Adrenal gland (tissue), 12 donors: Measurements from ENCODE around the gene VEZT. TPM values are rescaled to one million over a fixed set of nuclear protein-coding genes. Genes with fewer than 3 reads are reported as not detected.
"Not testable (repeated sequence)": the region's sequence is repeated elsewhere in the genome, so short reads cannot be mapped to it uniquely, and the experiment has no call there.

Experiments
- DNase-seq, 7 donors: peaks; one replicate each; pipeline ENCODE4 v3.0.0-alpha.2; 2019 to 2020
- H3K27ac ChIP-seq, 5 donors: fragments of 200-600 bp; sonication (generic) in 4 of 5; 1 replicate in 3 of 5; 2 replicates in 2 of 5; pipeline versions ENCODE4 v1.5.1 to v1.8.0; 2016 to 2020; ENCODE audit warnings: mild to moderate bottlenecking in 1 of 5
- H3K27me3 ChIP-seq: fragments of 200-600 bp; 2 replicates; pipeline ENCODE4 v1.8.0; 2021
- H3K36me3 ChIP-seq, 2 donors: fragments of 200-600 bp; replicated peaks in 1 of 2; 1 replicate in 1 of 2; 2 replicates in 1 of 2; pipeline versions ENCODE4 v1.5.1 to v1.8.0; 2018 to 2022
- H3K4me1 ChIP-seq, 2 donors: fragments of 200-600 bp; replicated peaks in 1 of 2; 1 replicate in 1 of 2; 2 replicates in 1 of 2; pipeline versions ENCODE4 v1.5.1 to v1.8.0; 2018 to 2021
- H3K4me3 ChIP-seq, 4 donors: fragments of 200-600 bp; sonication (generic) in 3 of 4; one replicate each; pipeline ENCODE4 v1.5.1; 2016 to 2018
- H3K9me3 ChIP-seq, 3 donors: fragments of 200-600 bp; sonication (generic) in 1 of 3; replicated peaks in 1 of 3; 1 replicate in 2 of 3; 2 replicates in 1 of 3; pipeline versions ENCODE4 v1.5.1 to v1.8.0; 2016 to 2021
- CTCF ChIP-seq, 6 experiments: fragments of 450-650 bp in 4 of 6; fragments of 200-600 bp in 2 of 6; sonication (generic) in 1 of 6; IDR thresholded peaks; 1 replicate in 5 of 6; 2 replicates in 1 of 6; pipeline versions ENCODE4 v1.5.1 to v1.8.0; 2016 to 2021; ENCODE audit warnings: antibody characterized with exemption in 6 of 6, mild to moderate bottlenecking in 2 of 6, moderate library complexity in 1 of 6
- POLR2A ChIP-seq, 2 donors: fragments of 450-650 bp; IDR thresholded peaks; one replicate each; pipeline ENCODE4 v1.6.1; 2017; ENCODE audit warnings: antibody characterized with exemption in 2 of 2, mild to moderate bottlenecking in 2 of 2, moderate library complexity in 1 of 2
- WGBS, 4 donors: extraction: QIAGEN DNeasy Blood & Tissue Kit in 2 of 4; methylation state at CpG; one replicate each; pipeline versions ENCODE4 v1.1.5 to v1.1.7; 2013 to 2017; 5-methylcytosine and 5-hydroxymethylcytosine counted together
- intact Hi-C, 2 donors: fragments of 100-400 bp; cut with DNase I; formaldehyde crosslinking; loops; one replicate each; pipeline versions ENCODE4 v1.14.1 to v1.15.0; 2022 to 2023
- polyA plus RNA-seq, 3 donors: library from polyadenylated mRNA; stranded (reverse); fragments of 200-250 nt in 2 of 3; fragments of 350-450 nt in 1 of 3; fragmentation: Illumina TruSeq in 1 of 3; extraction: RNeasy Lipid Tissue Mini Kit (QIAGEN cat#74804) in 1 of 3; gene quantifications; one replicate each; pipeline ENCODE4 v1.2.3, GENCODE V29; 2013 to 2014
- total RNA-seq, 9 donors: library from RNA; depleted of rRNA in 4 of 9; stranded (reverse); fragments of >200 nt in 4 of 9; fragments of 120-200 nt in 1 of 9; fragmentation: NEBNext Ultra II Directional in 1 of 9; extraction: Animal tissue kit (Norgen Biotek cat#: 25700) in 1 of 9; gene quantifications; one replicate each; pipeline versions ENCODE4 v1.1.0 to v1.2.4, GENCODE V29; 2013 to 2023
- donor health status: healthy with polysubstance abuse.
- donor health status: Bipolar disorder and iron deficiency.
- donor health status: DM: yes; HTN: yes; CAD: no.
- donor health status: DM: no; HTN: no; CAD: no.
- donor health status: DM: no; HTN: no; CAD: no.
- donor health status: DM: yes; HTN: yes; CAD: no.

Gene VEZT
- total and polyA plus RNA-seq, 12 donors, result 34.8 to 189 (median 88.3) TPM

DNA sequence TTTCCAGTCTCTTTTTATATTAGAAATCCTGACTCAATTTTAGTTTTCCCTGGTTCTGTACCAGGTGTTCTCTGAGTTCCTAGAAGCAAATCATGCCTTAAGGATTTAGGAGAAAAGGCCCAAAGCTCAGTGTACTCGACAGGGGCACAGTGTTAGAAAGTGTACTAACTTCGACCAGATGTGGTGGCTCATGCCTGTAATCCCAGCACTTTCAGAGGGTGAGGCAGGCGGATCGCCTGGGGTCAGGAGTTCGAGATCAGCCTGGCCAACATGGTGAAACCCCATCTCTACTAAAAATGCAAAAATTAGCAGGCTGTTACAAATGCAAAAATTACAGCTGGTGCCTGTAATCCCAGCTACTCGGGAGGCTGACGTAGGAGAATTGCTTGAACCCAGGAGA, 12.0 kb downstream of the VEZT start:
- peak overlapping the region in 1 of 5 donors; percentile 15 for H3K27ac ChIP-seq

DNA sequence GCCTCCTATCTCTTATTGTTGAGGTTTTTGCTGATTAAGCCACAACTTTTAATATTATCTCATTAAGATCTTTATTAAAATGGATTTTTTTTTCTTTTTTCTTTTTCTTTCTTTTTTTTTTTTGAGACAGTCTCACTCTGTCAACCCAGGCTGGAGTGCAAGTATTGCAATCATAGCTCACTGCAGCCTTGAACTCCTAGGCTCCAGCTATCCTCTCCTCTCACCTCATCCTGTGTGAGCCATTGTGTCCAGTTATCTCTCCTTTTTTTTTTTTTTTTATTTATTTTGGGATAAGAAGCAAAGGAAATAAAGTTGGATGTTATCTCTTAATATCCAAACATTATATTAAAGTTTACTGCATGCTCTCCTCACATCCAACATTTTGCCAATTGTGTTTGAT, 12.7 kb downstream of the VEZT start:
- no peaks in the 10 kb centered on the region for H3K27me3 ChIP-seq
- H3K4me1 ChIP-seq, result peaks cover 0 to 57% of the 10 kb centered on the region in 2 donors
- H3K36me3 ChIP-seq, result no peaks in the 10 kb centered on the region
- H3K4me3 ChIP-seq, result no peak overlapping the region
- no peak for TF ChIP-seq POLR2A (IDR thresholded peaks at IDR 0.05)
- TF ChIP-seq CTCF (IDR thresholded peaks at IDR 0.05), result no peak
- peak in 1 of 7 donors; percentile 35 for DNase-seq
- H3K27ac ChIP-seq, result peak overlapping the region in 3 of 5 donors; percentile 7 to 53 (median 25)
- H3K9me3 ChIP-seq, result no peaks in the 10 kb centered on the region
- intact Hi-C loops, result no loop called here

More for the DNA sequence above, 12.0 kb downstream of the VEZT start:
- peaks cover 0 to 3% of the 10 kb centered on the region in 2 donors for H3K36me3 ChIP-seq
- no peaks in the 10 kb centered on the region for H3K9me3 ChIP-seq
- intact Hi-C loops, result no loop called here
- 78 to 95% (median 92%) methylated on average over 7 of the region's 7 CpGs for WGBS, 4 donors
- H3K4me1 ChIP-seq, result peaks cover 0 to 60% of the 10 kb centered on the region in 2 donors
- H3K4me3 ChIP-seq, result no peak overlapping the region
- TF ChIP-seq POLR2A (IDR thresholded peaks at IDR 0.05) (no peak), CTCF (IDR thresholded peaks at IDR 0.05) (no peak)
- no peak for DNase-seq
- H3K27me3 ChIP-seq, result no peaks in the 10 kb centered on the region

DNA sequence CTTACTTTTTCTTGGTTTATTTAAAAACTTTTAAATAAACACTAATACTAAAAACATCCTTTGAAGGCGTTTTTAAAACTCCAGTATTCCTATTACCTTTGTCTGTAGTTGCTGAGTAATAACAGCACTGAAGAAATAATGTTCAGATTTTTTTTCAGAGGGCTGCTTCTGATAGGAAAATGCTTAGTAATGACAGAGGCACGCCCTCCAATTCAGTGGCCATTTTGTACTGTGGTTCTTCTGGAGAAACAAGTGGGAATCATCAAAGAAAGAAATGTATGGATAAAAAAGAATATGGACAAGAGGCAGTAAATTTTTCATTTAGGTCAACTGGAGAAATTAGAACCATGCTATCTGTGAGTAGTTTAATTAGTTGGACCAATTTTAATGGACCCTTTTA, 13.6 kb downstream of the VEZT start:
- intact Hi-C loops, result no loop called here
- Histone ChIP-seq H3K27ac (peak overlapping the region in 3 of 5 donors; percentile 2 to 25 (median 7)), H3K9me3 (no peaks in the 10 kb centered on the region), H3K4me1 (peaks cover 0 to 50% of the 10 kb centered on the region in 2 donors), H3K27me3 (no peaks in the 10 kb centered on the region), H3K36me3 (no peaks in the 10 kb centered on the region), H3K4me3 (no peak overlapping the region)
- WGBS, 4 donors, result 53 to 66% (median 56%) methylated on average over 2 of the region's 2 CpGs
- DNase-seq, result peak in 1 of 7 donors; percentile 28
- TF ChIP-seq POLR2A (IDR thresholded peaks at IDR 0.05), result no peak
- TF ChIP-seq CTCF (IDR thresholded peaks at IDR 0.05), result no peak

DNA sequence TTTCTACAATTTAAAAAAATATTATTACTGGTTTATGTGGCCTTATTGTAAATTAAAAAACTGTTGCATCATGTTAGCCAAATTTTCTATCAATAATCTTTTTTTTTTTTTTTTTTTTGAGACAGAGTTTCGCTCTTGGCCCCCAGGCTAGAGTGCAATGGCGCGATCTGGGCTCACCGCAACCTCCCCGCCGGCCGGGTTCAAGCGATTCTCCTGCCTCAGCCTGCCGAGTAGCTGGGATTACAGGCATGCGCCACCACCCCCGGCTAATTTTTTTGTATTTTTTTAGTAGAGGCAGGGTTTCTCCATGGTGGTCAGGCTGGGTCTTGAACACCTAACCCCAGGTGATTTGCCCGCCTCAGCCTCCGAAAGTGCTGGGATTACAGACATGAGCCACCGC, 16.6 kb downstream of the VEZT start:
- peaks cover 0 to 52% of the 10 kb centered on the region in 2 donors for H3K4me1 ChIP-seq
- intact Hi-C loops, H3K9me3 ChIP-seq, DNase-seq, H3K27me3 ChIP-seq, H3K27ac ChIP-seq, H3K4me3 ChIP-seq, H3K36me3 ChIP-seq: not testable (repeated sequence)
- WGBS, 4 donors, result 96 to 99% (median 97%) methylated on average over 14 of the region's 14 CpGs

- not testable (repeated sequence) for H3K27me3 ChIP-seq
- WGBS, 4 donors, result 93 to 99% (median 95%) methylated on average over 8 to 29 of the region's 31 CpGs; no CpG with 5 or more reads in 1 of the 4 donors
- H3K4me1 ChIP-seq, result peaks cover 0 to 43% of the 10 kb centered on the region in 2 donors
Measured at GRCh38 chr12:95235621-95236020, 18.0 kb downstream of the VEZT start.

More at GRCh38 chr12:95235621-95236020, 18.0 kb downstream of the VEZT start:
- intact Hi-C loops, H3K4me3 ChIP-seq, H3K9me3 ChIP-seq, H3K27ac ChIP-seq, DNase-seq, H3K36me3 ChIP-seq: not testable (repeated sequence)
